Measurements from ENCODE around the gene HEATR1.

GRCh38 chr1:236636017-236636416, 31.7 kb upstream of the HEATR1 start:
- no peak for TF ChIP-seq CTCF (conservative IDR thresholded peaks at IDR 0.05; ENCODE audit: low read depth, low read length)
- TF ChIP-seq EZH2phosphoT487 (IDR thresholded peaks at IDR 0.05; ENCODE audit: borderline replicate concordance, low read length) = no peak
- no peak for TF ChIP-seq EZH2 (IDR thresholded peaks at IDR 0.05; ENCODE audit: low read length, unreplicated experiment)

All from PC-3 (cell line).